ENCODE results near the gene KCNMA1.

DNA sequence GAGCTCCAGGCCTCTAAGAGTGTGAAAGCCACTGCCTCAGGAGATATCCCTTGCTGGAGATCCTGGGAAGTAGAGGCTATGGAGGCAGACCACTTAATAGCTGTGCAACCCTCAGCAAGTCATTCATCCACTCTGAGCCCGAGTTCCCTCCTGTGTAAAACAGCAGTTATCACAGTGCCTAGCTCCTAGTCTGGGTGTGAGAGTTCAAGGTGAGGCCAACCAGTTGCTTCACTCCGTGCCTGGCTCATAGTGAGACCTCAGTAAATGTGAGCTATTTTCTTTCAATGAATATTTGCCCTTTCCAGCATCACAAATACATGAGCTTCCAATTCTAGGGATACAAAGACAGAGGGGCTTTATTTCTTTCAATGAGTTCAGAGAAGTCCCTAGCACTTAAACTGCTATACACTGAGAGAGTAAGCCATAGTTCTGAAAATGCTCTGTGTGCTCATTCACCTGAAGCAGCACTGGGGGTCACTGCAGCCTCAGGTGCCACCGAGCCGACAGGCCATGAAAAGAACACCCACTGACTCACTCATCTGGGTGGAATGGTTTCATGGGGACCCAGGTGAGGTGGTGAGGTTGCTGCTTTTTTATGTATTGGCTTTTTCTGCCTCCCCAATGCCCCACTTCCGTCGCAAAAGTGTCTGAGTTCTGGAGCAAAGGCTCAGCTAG is 259.8 kb downstream of the KCNMA1 start:
- TF ChIP-seq, protein P1, sequence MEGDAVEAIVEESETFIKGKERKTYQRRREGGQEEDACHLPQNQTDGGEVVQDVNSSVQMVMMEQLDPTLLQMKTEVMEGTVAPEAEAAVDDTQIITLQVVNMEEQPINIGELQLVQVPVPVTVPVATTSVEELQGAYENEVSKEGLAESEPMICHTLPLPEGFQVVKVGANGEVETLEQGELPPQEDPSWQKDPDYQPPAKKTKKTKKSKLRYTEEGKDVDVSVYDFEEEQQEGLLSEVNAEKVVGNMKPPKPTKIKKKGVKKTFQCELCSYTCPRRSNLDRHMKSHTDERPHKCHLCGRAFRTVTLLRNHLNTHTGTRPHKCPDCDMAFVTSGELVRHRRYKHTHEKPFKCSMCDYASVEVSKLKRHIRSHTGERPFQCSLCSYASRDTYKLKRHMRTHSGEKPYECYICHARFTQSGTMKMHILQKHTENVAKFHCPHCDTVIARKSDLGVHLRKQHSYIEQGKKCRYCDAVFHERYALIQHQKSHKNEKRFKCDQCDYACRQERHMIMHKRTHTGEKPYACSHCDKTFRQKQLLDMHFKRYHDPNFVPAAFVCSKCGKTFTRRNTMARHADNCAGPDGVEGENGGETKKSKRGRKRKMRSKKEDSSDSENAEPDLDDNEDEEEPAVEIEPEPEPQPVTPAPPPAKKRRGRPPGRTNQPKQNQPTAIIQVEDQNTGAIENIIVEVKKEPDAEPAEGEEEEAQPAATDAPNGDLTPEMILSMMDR (conservative IDR thresholded peaks at IDR 0.05), result 0 out of 2 replicates have a peak, but pooled peaks have one; percentile 39
- TF ChIP-seq EZH2 (IDR thresholded peaks at IDR 0.05; ENCODE audit: low read depth), result no peak

Data from PC-9 (cell line).